ENCODE measurements around the gene ECI1. TPM values are rescaled to one million over a fixed set of nuclear protein-coding genes. Genes with fewer than 3 reads are reported as not detected.

The ECI1 gene
- total RNA-seq, 1 donor from 2014 or later = 38.7 TPM

- Mint-ChIP-seq H3K36me3 (ENCODE audit: low read depth) (peaks cover 15% of the 10 kb centered on the region), H3K27me3 (no peaks in the 10 kb centered on the region), H3K4me3 (no peak overlapping the region), H3K9me3 (no peaks in the 10 kb centered on the region), H3K27ac (no peak overlapping the region), H3K4me1 (no peaks in the 10 kb centered on the region)
- DNase-seq = no peak
- intact Hi-C loops (cut with micrococcal nuclease) = no loop called here
Measured at GRCh38 chr16:2237493-2238149, 13.8 kb downstream of the ECI1 start.

GRCh38 chr16:2237102-2237482, 14.3 kb downstream of the ECI1 start:
- H3K9me3 Mint-ChIP-seq = no peaks in the 10 kb centered on the region
- H3K36me3 Mint-ChIP-seq (ENCODE audit: low read depth) = peaks cover 12% of the 10 kb centered on the region
- intact Hi-C loops (cut with micrococcal nuclease) = no loop called here

GRCh38 chr16:2236337-2237101, 14.9 kb downstream of the ECI1 start, which contains the start of gene DNASE1L2:
TSS of gene DNASE1L2 (plus strand) at chr16:2236444. CDS start at chr16:2236817, 373 bp downstream.
- intact Hi-C loops (cut with micrococcal nuclease) = no loop called here
- Mint-ChIP-seq H3K9me3 (no peaks in the 10 kb centered on the region), H3K4me3 (no peak within 1 kb of the TSS), H3K27ac (peak within 1 kb of the TSS; percentile 25), H3K36me3 (ENCODE audit: low read depth) (peaks cover 15% of the 10 kb centered on the region), H3K27me3 (no peaks in the 10 kb centered on the region), H3K4me1 (no peaks in the 10 kb centered on the region)
- DNase-seq = no peak

More at GRCh38 chr16:2237102-2237482, 14.3 kb downstream of the ECI1 start:
- Mint-ChIP-seq H3K4me3 (no peak overlapping the region), H3K27me3 (no peaks in the 10 kb centered on the region), H3K27ac (no peak overlapping the region), H3K4me1 (no peaks in the 10 kb centered on the region)
- DNase-seq = no peak

DNA sequence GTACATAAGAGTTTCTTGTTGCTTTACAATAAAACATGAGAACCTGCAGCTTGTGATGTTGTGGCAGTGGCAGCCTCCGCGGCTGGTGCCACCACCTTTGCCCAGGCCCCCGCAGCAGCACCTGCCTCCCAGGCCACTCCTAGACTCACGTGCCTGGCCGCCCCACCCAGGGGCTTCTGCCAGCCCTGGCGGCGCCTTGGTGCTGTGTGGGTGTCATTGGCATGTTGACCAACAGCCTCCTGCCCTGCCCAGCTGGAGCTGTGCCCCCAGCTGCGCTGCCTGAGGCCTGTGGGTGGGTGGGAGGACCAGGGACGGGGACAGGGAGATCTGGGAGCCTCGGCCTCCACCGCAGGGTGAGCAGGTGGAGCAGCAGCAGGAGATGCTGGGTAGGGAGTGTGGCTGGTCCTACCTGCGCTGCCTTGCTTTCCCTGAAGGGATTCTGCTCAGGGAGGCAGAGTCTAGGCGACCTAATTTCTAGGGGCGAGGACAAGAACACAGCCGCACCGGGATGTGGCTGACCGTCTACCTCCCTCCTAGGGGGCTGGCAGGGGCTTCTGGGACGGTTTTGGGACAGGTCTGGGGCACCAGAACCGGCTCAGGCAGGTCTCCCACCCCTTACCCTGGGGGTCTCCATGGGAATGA, 15.6 kb downstream of the ECI1 start:
- DNase-seq = no peak
- Mint-ChIP-seq H3K36me3 (ENCODE audit: low read depth) (peaks cover 15% of the 10 kb centered on the region), H3K4me1 (no peaks in the 10 kb centered on the region), H3K27ac (no peak overlapping the region), H3K9me3 (no peaks in the 10 kb centered on the region), H3K27me3 (no peaks in the 10 kb centered on the region), H3K4me3 (no peak overlapping the region)
- intact Hi-C loops (cut with micrococcal nuclease) = no loop called here

GRCh38 chr16:2235234-2235651, 16.1 kb downstream of the ECI1 start:
- H3K27ac Mint-ChIP-seq = peak overlapping the region; percentile 25
- peaks cover 15% of the 10 kb centered on the region for H3K36me3 Mint-ChIP-seq (ENCODE audit: low read depth)
- no peak overlapping the region for H3K4me3 Mint-ChIP-seq
- no peaks in the 10 kb centered on the region for H3K9me3 Mint-ChIP-seq
- intact Hi-C loops (cut with micrococcal nuclease) = no loop called here
- no peaks in the 10 kb centered on the region for H3K4me1 Mint-ChIP-seq
- H3K27me3 Mint-ChIP-seq = no peaks in the 10 kb centered on the region
- no peak for DNase-seq

- no peaks in the 10 kb centered on the region for H3K9me3 Mint-ChIP-seq
- no peak for DNase-seq
- intact Hi-C loops (cut with micrococcal nuclease) = no loop called here
- no peak overlapping the region for H3K4me3 Mint-ChIP-seq
- H3K27me3 Mint-ChIP-seq = no peaks in the 10 kb centered on the region
- H3K36me3 Mint-ChIP-seq (ENCODE audit: low read depth) = peaks cover 19% of the 10 kb centered on the region
- H3K4me1 Mint-ChIP-seq = no peaks in the 10 kb centered on the region
- H3K27ac Mint-ChIP-seq = no peak overlapping the region
Measured at GRCh38 chr16:2234813-2235170, 16.6 kb downstream of the ECI1 start.

- H3K4me1 Mint-ChIP-seq = no peaks in the 10 kb centered on the region
- H3K4me3 Mint-ChIP-seq = no peak overlapping the region
Measured at GRCh38 chr16:2233872-2234812, 17.2 kb downstream of the ECI1 start.

DNA sequence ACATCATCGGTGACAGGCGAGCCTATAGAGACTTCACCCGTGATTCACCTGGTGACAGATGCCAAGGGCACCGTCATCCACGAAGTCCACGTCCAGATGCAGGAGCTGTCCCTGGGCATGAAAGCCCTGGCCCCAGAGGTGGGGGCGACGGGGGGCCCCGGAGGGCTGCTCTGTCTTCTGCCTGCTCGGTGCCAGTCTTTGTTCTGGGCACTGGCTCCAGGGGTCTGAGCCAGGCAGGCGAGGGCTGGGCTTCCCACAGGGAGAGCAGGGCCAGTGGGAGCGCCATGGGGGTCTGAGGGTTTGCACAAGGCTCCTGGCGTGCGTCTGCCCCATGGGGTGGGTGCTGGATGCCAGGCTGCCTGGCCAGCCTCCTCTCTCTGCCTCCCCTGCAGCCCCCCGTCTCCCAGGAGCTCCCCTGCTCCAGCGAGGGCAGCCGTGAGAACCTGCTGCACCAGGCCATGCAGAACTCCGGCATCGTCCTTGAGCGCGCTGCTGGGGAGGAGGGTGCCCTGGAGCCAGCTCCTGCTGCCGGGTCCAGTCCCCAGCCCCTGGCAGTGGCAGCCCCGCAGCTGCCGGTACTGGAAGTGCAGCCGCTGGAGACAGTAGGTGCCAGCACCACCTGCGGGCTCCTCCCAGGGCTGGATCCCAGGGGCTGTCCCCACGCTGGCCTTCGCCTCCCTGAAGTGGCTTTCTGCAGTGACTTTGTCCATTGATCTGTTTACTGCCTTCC, 18.2 kb downstream of the ECI1 start:
- H3K27ac Mint-ChIP-seq = no peak overlapping the region
- intact Hi-C loops (cut with micrococcal nuclease) = no loop called here
- no peak for DNase-seq
- H3K4me1 Mint-ChIP-seq = no peaks in the 10 kb centered on the region
- H3K36me3 Mint-ChIP-seq (ENCODE audit: low read depth) = peaks cover 19% of the 10 kb centered on the region
- H3K4me3 Mint-ChIP-seq = no peak overlapping the region
- no peaks in the 10 kb centered on the region for H3K9me3 Mint-ChIP-seq
- H3K27me3 Mint-ChIP-seq = no peaks in the 10 kb centered on the region

More at GRCh38 chr16:2233872-2234812, 17.2 kb downstream of the ECI1 start:
- intact Hi-C loops (cut with micrococcal nuclease) = no loop called here
- Mint-ChIP-seq H3K27ac (no peak overlapping the region), H3K9me3 (no peaks in the 10 kb centered on the region), H3K36me3 (ENCODE audit: low read depth) (peaks cover 19% of the 10 kb centered on the region), H3K27me3 (no peaks in the 10 kb centered on the region)
- DNase-seq = no peak

- H3K4me1 Mint-ChIP-seq = no peaks in the 10 kb centered on the region
- H3K9me3 Mint-ChIP-seq = no peaks in the 10 kb centered on the region
- no peak overlapping the region for H3K27ac Mint-ChIP-seq
- peaks cover 19% of the 10 kb centered on the region for H3K36me3 Mint-ChIP-seq (ENCODE audit: low read depth)
- no peak overlapping the region for H3K4me3 Mint-ChIP-seq
- no peaks in the 10 kb centered on the region for H3K27me3 Mint-ChIP-seq
- intact Hi-C loops (cut with micrococcal nuclease) = no loop called here
- DNase-seq = no peak
Measured at GRCh38 chr16:2232094-2232990, 19.0 kb downstream of the ECI1 start.

DNA sequence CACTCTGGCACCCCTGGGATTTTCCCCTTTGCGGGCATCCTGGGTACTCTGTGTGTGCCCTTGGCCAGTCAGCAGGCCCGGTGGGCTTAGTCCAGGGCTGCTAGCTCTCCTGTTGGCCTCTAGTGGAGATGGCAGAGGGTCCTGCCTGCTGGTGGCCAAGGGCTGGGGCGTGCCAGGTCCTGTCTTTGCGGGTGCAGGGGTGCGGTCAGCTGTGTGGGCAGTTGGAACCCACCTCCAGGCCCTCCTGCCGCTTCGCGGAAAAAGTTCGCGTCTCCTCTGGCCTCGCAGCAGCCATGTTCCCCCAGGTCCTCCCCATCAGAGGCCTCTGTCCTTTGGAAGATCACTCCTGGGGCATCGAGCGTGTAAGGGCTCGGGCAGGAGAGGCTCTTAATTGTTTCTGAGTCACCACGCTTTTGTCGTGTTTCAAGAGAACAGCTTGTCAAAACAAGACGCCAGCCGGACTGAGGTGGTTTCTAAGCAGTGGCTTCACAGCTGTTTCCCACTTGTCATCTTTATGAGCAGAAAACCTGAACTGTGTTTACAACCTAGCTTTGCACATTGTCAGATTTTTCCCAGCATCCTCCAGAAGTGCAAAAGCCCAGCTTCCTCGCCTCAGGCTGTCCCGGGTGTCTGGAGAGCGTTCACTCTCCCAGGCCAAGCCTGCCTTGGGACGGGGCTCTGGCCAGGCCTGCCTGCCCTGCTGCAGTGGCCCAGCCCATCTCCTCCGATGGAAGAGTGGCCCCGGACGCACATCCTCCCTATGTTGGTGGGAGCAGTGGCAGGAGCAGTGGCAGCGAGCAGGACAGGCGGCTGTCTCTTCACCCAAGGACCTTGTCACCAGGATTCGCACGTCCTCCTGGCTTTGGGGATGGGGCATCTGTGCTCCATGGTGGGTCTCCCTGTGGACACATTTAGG, 20.1 kb downstream of the ECI1 start:
- intact Hi-C loops (cut with micrococcal nuclease) = no loop called here
- H3K9me3 Mint-ChIP-seq = no peaks in the 10 kb centered on the region
- H3K4me3 Mint-ChIP-seq = no peak overlapping the region
- no peaks in the 10 kb centered on the region for H3K27me3 Mint-ChIP-seq
- no peak overlapping the region for H3K27ac Mint-ChIP-seq
- DNase-seq = no peak
- peaks cover 3% of the 10 kb centered on the region for H3K4me1 Mint-ChIP-seq
- peaks cover 21% of the 10 kb centered on the region for H3K36me3 Mint-ChIP-seq (ENCODE audit: low read depth)

DNA sequence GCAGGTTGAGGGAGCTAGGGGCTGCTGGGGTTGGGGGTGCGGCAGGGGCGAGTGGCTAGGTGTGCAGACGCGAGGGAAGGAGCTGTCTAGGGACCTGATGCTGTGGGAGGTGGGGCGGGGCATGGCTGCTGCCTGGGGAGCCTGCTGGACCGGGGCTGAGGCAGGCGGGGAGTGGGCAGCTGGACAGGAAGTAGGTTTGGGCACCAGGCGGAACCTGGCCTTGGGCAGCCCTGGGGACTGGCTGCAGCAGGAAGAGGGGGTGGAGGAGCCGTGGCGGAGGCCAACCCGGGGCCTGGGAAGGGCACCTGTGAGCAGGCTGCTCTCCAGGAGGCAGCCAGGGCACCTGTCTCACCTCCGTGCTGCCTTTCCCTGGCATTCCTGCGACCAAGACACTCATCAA, 21.0 kb downstream of the ECI1 start:
- Mint-ChIP-seq H3K27ac (no peak overlapping the region), H3K9me3 (no peaks in the 10 kb centered on the region), H3K4me3 (no peak overlapping the region), H3K27me3 (no peaks in the 10 kb centered on the region), H3K36me3 (ENCODE audit: low read depth) (peaks cover 22% of the 10 kb centered on the region), H3K4me1 (peaks cover 7% of the 10 kb centered on the region)
- DNase-seq = no peak
- intact Hi-C loops (cut with micrococcal nuclease) = no loop called here

Measured in activated CD4-positive, alpha-beta T cell treated with anti-CD3 and anti-CD28 coated beads, Interleukin-2, amount 10 ng/mL, durations not matched to agents 24 days and 14 days (primary cell).